HG03571 (cell line): ENCODE measurements around the gene ETV3.

Experiments
- ATAC-seq: cut with Tn5 transposase; IDR thresholded peaks from one replicate; pipeline ENCODE4 v1.9.1; 2021; ENCODE audit not compliant: unreplicated experiment

ETV3 gene

GRCh38 chr1:157162345-157162744 lies 24.1 kb upstream of the ETV3 start:
- no peak for ATAC-seq

DNA sequence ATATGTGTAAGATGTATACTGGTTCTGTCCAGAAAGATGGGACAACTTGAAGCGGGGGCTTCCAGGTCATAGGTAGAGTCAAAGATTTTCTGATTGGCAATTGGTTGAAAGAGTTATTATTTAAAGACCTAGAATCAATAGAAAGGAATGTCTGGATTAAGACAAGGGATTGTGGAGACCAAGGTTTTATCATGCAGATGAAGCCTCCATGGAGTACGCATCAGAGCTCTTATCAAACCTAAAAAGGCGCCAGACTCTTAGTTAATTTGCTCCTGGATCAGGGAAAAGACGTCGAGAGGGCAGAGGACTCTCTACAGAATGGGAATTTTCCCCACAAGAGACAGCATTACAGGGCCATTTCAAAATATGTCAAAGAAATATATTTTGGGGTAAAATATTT lies 23.7 kb upstream of the ETV3 start:
- ATAC-seq: no peak

GRCh38 chr1:157158967-157159366 lies 20.8 kb upstream of the ETV3 start:
- ATAC-seq: no peak

GRCh38 chr1:157157501-157158190 lies 19.5 kb upstream of the ETV3 start:
- no peak for ATAC-seq

DNA sequence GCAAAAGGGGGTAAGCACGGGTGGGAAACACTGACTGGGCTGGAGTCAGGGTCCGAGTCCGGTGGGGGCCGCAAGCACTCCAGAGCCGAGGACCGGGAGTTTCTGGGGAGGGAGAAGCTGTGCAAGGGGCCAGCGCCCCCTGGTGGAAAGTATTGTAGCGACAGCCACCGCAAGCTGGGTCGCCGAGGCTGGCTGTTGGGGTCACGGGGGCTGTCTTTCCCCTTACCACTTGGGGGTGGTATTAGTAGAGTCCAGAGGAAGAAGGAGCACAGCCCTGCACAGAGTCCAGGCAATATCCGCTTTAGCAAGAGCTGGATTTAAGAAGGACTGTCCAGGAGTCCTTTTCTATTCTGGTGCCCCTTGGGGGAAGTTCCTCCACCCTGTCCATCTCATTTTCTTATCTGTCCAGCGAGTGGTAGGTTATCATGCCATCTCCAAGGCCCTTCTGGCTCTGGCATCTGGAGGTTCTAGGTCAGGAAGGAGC lies 17.9 kb upstream of the ETV3 start:
- ATAC-seq: no peak

- ATAC-seq: no peak
Observed at GRCh38 chr1:157155658-157156057, 17.5 kb upstream of the ETV3 start.

- no peak for ATAC-seq
Observed at GRCh38 chr1:157154940-157155514, 16.8 kb upstream of the ETV3 start.

DNA sequence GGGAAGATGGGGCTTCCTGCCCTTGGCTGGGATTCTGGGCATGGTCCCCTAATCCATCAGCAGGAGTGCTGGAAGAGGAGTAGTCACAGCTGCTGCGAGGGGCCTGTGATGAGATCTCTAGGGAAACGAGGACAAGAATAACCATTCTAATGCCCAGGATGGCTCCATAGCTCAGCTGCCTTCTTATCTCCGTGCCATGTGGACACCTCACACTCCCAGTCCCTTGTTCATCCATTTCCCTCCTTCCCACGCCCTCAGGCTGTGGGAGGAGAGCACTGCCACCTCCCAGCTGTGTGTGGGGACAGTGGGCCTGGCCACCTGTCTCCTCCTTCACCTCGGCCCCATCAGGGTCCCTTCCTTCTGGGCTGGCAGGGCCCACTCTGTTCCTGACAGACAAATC lies 16.1 kb upstream of the ETV3 start:
- no peak for ATAC-seq

- ATAC-seq: no peak
Observed at GRCh38 chr1:157153746-157154145, 15.6 kb upstream of the ETV3 start.

DNA sequence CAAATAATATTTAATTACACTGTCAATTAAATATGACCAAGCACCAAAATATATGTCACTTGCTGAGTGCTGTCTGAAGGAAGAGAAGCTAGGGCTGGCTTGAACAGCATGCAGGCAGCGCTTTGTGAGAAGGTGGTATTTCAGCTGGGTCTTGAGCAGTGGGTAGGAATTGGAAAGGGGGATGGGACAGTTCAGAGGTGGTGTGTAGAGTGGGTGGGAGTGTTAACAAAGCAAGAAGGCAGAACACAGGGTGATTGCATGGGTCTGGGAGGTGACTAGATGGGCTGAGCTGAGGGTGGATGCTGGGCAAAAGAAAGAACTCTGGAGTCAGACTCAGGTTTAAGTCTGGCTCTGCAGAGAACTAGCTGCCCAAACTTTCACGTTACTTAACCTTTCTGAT lies 14.3 kb upstream of the ETV3 start:
- no peak for ATAC-seq

- ATAC-seq: no peak
Observed at GRCh38 chr1:157151506-157151905, 13.3 kb upstream of the ETV3 start.

GRCh38 chr1:157151073-157151472 lies 12.9 kb upstream of the ETV3 start:
- no peak for ATAC-seq

DNA sequence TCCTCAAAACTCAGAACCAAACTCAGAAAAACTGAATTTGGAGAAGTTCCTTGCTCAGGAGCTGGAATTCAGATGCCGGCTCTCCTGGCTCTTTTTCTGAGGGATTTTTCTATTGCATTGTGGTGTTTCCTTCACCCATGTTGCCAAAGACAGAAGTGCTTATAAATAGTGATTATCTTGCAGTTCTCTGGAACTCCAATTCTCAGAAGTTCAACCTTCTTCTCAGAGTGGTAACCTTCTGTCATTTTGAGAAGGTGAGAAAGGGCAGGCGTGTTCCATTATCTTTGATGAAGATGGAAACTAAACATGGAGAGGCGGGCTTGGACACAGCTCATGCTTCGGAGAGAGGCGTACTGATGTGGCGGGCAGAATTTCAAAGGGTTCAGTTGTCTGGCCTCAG lies 12.4 kb upstream of the ETV3 start:
- no peak for ATAC-seq

DNA sequence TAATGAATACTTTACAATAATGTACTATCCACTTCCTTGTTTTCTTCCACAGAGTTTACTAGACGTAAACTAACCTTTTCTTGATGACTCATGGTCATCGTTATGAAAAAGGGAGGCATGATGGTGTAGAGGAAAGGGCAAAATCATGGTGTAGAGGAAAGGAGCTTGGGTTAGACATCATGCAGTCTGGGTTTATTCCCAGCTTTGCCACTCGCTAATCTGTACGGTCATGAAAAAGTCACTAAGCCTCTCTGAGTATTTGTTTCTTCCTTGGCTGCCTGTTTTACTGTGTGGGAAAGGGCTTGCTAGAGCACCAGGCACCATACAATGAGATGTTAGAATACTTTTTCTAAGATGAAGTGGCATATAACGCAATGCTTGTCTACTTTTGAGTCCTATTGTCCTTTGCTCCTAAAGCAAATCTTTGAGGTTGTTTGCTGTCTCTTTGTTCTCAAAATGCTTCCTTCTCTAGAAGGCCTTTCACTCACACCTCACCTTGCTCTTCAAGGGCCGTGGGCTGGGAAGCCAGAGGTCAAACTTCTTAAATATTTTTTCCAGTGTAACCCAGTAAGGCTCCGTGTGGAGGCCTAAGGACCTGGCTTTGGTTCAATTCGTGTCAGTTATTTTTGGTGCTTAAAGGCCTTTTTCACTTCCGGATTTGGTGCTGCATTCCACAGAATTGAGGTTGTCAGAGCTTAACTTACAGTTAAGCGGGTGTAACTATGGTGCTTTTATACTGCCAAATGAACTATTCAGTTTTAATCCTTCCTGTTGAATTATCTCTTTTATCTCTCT lies 9.9 kb upstream of the ETV3 start:
- no peak for ATAC-seq

DNA sequence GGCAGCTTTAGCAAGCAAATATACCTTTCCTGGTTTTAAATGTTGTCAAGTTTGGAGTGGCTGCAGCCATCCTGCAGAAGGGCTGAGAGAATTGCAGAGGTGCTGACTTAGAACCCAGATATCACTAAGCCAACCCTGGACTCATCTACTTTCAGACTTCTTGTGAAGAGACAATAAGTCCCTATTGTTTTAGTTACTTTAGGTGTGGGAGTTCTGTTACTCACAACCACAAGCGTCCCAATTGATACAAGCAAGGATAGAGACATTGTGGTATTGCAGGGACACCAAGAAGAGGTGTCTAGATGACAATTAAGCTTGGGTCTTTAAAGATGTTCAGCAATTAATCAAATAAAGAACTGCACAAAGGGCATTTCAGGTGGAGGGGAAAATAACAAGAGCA lies 8.8 kb upstream of the ETV3 start:
- ATAC-seq: no peak

- no peak for ATAC-seq
Observed at GRCh38 chr1:157146244-157146643, 8.0 kb upstream of the ETV3 start.

- ATAC-seq: no peak
Observed at GRCh38 chr1:157145076-157145475, 6.9 kb upstream of the ETV3 start.

GRCh38 chr1:157144509-157144908 lies 6.3 kb upstream of the ETV3 start:
- ATAC-seq: no peak

DNA sequence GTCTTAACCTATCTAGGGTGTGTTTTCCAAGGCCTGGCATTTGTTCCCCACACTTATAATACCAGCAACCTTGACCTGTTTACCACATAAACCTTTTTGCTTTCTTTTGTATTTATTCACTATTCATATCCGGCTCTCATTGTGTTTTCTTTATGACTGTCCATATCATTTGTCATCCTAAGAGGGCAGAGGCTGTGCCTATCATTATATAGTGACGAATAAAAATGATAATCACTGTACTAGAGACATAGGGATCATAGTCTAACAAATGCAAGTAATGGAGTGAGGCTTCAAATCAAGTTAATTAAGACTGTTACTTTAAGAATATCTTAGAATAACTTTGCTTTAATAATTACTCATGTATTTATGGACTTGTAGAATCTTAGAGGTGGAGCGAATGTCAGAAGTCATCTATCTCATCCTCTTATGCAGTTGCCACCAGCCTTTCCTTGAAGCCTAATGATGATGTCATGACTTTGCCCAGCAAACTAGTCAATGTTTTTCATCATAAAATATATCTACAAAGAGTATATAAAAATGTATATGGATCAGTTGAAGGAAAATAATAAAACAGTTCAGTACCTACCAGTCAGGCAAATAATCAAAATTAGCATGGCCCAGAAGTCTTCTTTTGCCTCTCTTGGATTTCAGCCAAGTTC lies 4.7 kb upstream of the ETV3 start:
- no peak for ATAC-seq

DNA sequence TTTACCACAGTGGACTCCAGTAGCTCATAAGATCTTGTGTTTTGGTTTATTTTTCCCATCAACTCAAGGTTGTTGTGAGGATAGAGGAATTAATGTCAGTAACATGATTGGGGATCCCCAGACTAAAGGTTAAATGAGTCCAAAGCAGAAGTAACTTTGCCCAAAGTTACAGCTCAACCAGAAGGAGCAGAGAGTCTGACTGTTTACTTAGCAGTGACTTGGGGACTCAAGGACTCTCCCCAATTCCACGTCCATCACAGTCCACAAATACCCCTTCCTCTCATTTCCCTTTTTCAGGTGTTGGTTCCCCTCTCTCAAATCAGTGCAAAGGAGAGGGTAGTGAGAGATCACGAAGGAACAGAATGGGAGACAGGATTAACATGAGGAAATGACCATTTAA lies 4.0 kb upstream of the ETV3 start:
- no peak for ATAC-seq

DNA sequence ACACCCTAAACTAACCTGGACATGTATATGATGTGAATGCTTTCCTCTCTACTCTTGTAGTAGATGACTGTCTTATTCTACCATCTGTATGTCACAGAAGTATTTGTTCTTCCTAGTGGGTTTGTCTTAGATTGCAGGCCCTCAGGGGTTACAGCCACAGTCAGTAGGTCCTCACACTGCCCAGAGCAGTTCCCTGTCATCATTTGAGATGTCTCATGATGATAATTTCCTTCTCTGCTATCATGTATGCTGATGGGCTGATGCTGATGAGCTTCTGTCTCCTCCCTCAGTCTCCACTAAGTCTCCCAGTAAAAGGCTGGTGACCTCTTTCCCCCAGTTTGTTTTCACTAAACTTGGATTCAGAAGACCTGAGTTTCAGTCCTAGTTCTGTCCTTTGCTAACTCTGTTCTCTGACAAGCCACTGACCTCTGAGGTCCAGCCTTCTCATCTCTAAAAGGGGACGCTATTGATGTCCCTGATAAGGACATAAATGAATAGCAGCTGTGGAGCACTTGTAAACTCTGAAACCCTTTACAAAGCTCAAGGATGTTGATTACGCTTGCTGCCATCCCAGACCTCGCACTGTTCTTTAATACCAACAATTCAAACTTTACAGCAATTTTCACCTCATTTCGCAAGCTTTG lies 3.1 kb upstream of the ETV3 start:
- ATAC-seq: no peak
